ENCODE measurements around the gene ZNHIT1. TPM values are rescaled to one million over a fixed set of nuclear protein-coding genes. Genes with fewer than 3 reads are reported as not detected.

The ZNHIT1 gene
- polyA plus RNA-seq, 1 of the 3 experiments (the other 2 are of a cell fraction), result 101 TPM

DNA sequence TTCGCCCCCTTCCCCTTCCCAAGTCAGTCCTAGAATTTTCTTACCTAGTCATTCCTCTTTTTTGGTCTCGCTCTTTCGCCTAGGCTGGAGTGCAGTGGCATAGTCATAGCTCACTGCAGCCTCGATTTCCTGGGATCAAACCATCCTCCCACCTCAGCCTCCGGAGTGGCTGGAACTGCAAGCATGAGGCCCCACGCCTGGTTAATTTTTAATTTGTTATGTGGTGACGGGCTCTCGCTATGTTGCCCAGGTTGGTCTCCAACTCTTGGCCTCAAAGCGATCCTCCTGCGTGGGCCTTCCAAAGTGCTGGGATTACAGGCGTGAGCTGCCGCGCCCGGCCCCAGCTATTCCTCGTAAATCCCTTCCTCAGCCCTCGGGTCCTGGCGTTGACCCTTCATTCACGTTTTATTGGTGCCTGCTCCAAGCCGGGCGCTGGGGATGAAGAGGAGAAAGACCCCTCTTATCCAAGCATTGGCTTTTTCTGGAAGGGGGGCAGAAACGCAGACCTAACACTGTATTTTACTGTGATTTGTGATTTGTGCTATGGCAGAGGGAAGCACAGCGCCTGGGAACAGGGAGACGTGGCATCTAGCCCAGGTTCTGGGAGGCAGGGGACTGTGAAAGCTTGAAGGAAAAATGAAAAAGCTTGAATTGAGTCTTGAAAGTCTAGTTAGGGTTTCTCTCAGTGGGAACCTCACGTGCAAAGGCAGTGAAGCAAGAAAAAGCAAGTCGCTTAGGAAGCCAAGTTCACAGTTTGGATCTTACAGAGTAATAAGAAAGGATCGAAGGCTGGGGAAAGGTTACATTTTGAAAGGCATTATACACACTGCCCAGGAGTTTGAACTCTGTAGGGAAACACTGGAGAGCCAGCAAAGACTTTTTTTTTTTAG lies 516 bp downstream of the ZNHIT1 start:
- peak overlapping the region; percentile 66 to 84 for H3K4me3 ChIP-seq (ENCODE audit: low read depth in 2 of 2, low read length in 1 of 2)
- peak overlapping the region; percentile 95 for H3K4me2 ChIP-seq
- peak overlapping the region; percentile 77; the same call in 1 of the 2 replicates for H2AFZ ChIP-seq (ENCODE audit: low read depth)
- ChIA-PET POLR2A (interaction anchor here (0.6 to 4.1 kb wide), 20 partner anchors 8 to 344 kb away, joined by 3 to 38 read pairs (median 5); partner anchors contain the start of genes CLDN15, FIS1, SRRT and UFSP1), CTCF (interaction anchor here (0.7 to 7.6 kb wide), 22 partner anchors 10 to 512 kb away, joined by 3 to 60 read pairs (median 5); partner anchors contain the start of genes AP1S1, FIS1, MOGAT3 and POP7)
- peak overlapping the region in 1 of 2 experiments; percentile 95; a peak in 3 of 4 replicates for H3K27ac ChIP-seq (ENCODE audit: low read depth in 2 of 2, low read length in 1 of 2)
- H3K4me1 ChIP-seq (ENCODE audit: control insufficient read depth in 1 of 2, insufficient read depth in 2 of 2, low read depth in 1 of 2, low read length in 1 of 2), result peaks cover 8 to 27% of the 10 kb centered on the region in 2 experiments; a peak in 2 of 4 replicates
- H3K9me3 ChIP-seq, result no peaks in the 10 kb centered on the region
- H3F3A ChIP-seq (replicated peaks; ENCODE audit: insufficient read depth), result no peaks in the 10 kb centered on the region
- DNase-seq, result no peak
- H4K20me1 ChIP-seq (ENCODE audit: insufficient read depth), result peaks cover 7% of the 10 kb centered on the region
- H3K9me2 ChIP-seq, result no peaks in the 10 kb centered on the region
- 3% methylated on average over 24 of the region's 26 CpGs for WGBS (ENCODE audit: low lambda C conversion rate)
- peaks cover 9 to 28% of the 10 kb centered on the region in 2 experiments for H3K36me3 ChIP-seq (replicated peaks in 1 of 2; ENCODE audit: control insufficient read depth in 1 of 2, insufficient read depth in 2 of 2, low read length in 1 of 2)
- H3K27me3 ChIP-seq (ENCODE audit: insufficient read depth), result no peaks in the 10 kb centered on the region
- H3K79me2 ChIP-seq (ENCODE audit: insufficient read depth), result peaks cover 79% of the 10 kb centered on the region
- TF ChIP-seq MXI1 (IDR thresholded peaks at IDR 0.05; ENCODE audit: low read depth, low read length) (peak; percentile 55; the same call in 1 of the 2 replicates), RAD21 (IDR thresholded peaks at IDR 0.05; ENCODE audit: low read length) (no peak)
- peak overlapping the region; percentile 65 for H3K9ac ChIP-seq

DNA sequence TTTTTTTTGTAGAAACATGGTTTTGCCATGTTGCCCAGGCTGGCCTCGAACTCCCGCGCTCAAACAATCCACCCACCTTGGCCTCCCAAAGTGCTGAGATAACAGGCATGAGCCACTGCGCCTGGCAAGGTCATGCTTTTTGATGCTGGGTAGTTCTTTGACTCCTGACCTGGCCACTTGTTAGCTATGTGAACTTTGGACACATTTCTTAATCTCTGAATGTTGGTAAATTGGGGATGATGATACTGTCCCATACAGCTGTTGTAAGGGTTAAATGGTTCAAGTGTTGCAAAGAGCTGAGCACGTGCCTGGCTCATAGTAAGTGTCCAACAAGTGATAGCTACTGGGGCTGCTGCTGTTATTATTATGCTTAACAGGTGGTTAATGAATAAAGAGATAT lies 2.3 kb downstream of the ZNHIT1 start:
- Histone ChIP-seq H3K4me2 (peak overlapping the region; percentile 95; the same call in 1 of the 2 replicates), H4K20me1 (ENCODE audit: insufficient read depth) (peaks cover 7% of the 10 kb centered on the region), H3K9me3 (no peaks in the 10 kb centered on the region), H3K4me1 (ENCODE audit: control insufficient read depth in 1 of 2, insufficient read depth in 2 of 2, low read depth in 1 of 2, low read length in 1 of 2) (peaks cover under 1 to 22% of the 10 kb centered on the region in 2 experiments; a peak in 2 of 4 replicates), H3F3A (replicated peaks; ENCODE audit: insufficient read depth) (no peaks in the 10 kb centered on the region), H3K27ac (ENCODE audit: low read depth in 2 of 2, low read length in 1 of 2) (no peak overlapping the region), H2AFZ (ENCODE audit: low read depth) (no peak overlapping the region), H3K9me2 (no peaks in the 10 kb centered on the region), H3K9ac (no peak overlapping the region), H3K27me3 (ENCODE audit: insufficient read depth) (no peaks in the 10 kb centered on the region), H3K79me2 (ENCODE audit: insufficient read depth) (peaks cover 64% of the 10 kb centered on the region), H3K36me3 (replicated peaks in 1 of 2; ENCODE audit: control insufficient read depth in 1 of 2, insufficient read depth in 2 of 2, low read length in 1 of 2) (peaks cover 21 to 27% of the 10 kb centered on the region in 2 experiments), H3K4me3 (ENCODE audit: low read depth in 2 of 2, low read length in 1 of 2) (no peak overlapping the region)
- ChIA-PET CTCF (interaction anchor here (0.8 to 1.7 kb wide), 4 partner anchors 23 to 70 kb away, joined by 3 to 10 read pairs (median 4); no protein-coding TSS in a partner anchor), POLR2A (interaction anchor here (1.1 kb wide), 1 partner anchor 18 kb away, joined by 3 read pairs; the partner anchor contains the start of gene CLDN15)
- no peak for DNase-seq
- no peak for TF ChIP-seq EP300 (IDR thresholded peaks at IDR 0.05; ENCODE audit: borderline replicate concordance in 1 of 2, low read depth in 1 of 2, low read length in 1 of 2)
- TF ChIP-seq RCOR1 (IDR thresholded peaks at IDR 0.05; ENCODE audit: low read length), result no peak
- TF ChIP-seq NRF1 (IDR thresholded peaks at IDR 0.05; ENCODE audit: low read depth, low read length), result no peak
- TF ChIP-seq FOSL2 (IDR thresholded peaks at IDR 0.05; ENCODE audit: borderline replicate concordance, low read depth), result no peak
- WGBS (ENCODE audit: low lambda C conversion rate), result 86% methylated on average over 5 of the region's 5 CpGs

DNA sequence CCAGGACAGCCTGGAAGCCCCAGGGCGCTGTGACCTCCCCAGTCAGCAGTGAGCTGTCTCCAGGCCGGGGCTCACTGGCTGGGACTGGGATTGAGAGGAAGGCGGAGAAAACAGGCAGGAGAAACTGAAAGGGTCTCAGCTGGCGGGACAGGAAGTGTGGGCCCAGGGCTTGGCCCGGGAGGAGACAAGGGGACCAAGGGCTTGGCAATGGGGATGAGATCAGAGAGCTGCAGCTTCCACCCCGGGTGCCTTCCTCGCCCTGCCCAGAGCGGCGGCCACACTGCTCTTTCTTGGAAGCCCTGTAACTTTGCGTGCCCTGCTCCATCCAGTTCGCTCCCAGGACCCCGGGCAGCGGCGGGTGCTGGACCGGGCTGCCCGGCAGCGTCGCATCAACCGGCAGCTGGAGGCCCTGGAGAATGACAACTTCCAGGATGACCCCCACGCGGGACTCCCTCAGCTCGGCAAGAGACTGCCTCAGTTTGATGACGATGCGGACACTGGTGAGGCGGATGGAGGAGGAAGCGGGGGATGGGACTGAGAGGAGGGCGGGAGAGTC lies 4.4 kb downstream of the ZNHIT1 start:
- TF ChIP-seq TAF1 (IDR thresholded peaks at IDR 0.05; ENCODE audit: borderline replicate concordance, low read depth, low read length) (no peak), SMC3 (IDR thresholded peaks at IDR 0.05; ENCODE audit: low read depth, low read length) (no peak), TCF12 (IDR thresholded peaks at IDR 0.05) (no peak)
- no peak for DNase-seq
- Histone ChIP-seq H3K4me2 (no peak overlapping the region), H3K4me1 (ENCODE audit: control insufficient read depth in 1 of 2, insufficient read depth in 2 of 2, low read depth in 1 of 2, low read length in 1 of 2) (peaks cover 0 to 7% of the 10 kb centered on the region in 2 experiments; a peak in 1 of 4 replicates), H3F3A (replicated peaks; ENCODE audit: insufficient read depth) (no peaks in the 10 kb centered on the region), H3K4me3 (ENCODE audit: low read depth in 2 of 2, low read length in 1 of 2) (no peak overlapping the region), H3K36me3 (replicated peaks in 1 of 2; ENCODE audit: control insufficient read depth in 1 of 2, insufficient read depth in 2 of 2, low read length in 1 of 2) (peaks cover 24 to 42% of the 10 kb centered on the region in 2 experiments), H3K9me2 (no peaks in the 10 kb centered on the region), H3K27ac (ENCODE audit: low read depth in 2 of 2, low read length in 1 of 2) (no peak overlapping the region), H2AFZ (ENCODE audit: low read depth) (no peak overlapping the region), H4K20me1 (ENCODE audit: insufficient read depth) (peaks cover 7% of the 10 kb centered on the region), H3K27me3 (ENCODE audit: insufficient read depth) (no peaks in the 10 kb centered on the region), H3K9ac (no peak overlapping the region), H3K9me3 (no peaks in the 10 kb centered on the region), H3K79me2 (ENCODE audit: insufficient read depth) (peaks cover 44% of the 10 kb centered on the region)
- ChIA-PET POLR2A (interaction anchor here (1.1 to 1.4 kb wide), 2 partner anchors 13 to 57 kb away, joined by 3 read pairs; partner anchors contain the start of gene VGF), CTCF (interaction anchor here (1.1 to 3.2 kb wide), 5 partner anchors 21 to 85 kb away, joined by 3 to 15 read pairs (median 5); partner anchors contain the start of gene FIS1)
- WGBS (ENCODE audit: low lambda C conversion rate), result 95% methylated on average over 27 of the region's 27 CpGs
